ENCODE data around the gene GRK5.

DNA sequence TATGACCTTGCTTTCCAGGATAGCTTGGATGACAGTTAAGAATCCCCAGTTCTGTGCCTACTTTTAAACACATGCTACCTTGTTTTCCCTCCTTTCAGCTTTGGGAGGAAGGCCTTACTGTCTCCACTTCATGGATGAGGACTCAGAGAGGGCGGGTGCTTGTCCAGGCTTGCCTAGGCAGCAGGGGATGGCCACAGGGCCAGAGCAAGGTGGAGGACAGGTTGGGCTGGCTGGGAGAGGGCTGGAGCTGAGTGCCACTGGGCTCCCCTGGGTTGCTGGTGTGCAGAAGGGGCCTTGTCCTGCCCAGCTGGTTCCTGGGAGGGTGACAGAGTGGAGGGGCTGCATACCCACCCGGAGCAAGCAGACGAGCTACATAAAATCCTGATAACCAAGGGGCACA is 117.8 kb downstream of the GRK5 start:
- TF ChIP-seq TAF1 (IDR thresholded peaks at IDR 0.05; ENCODE audit: borderline replicate concordance, low read depth, low read length) (no peak), POLR2AphosphoS5 (IDR thresholded peaks at IDR 0.05; ENCODE audit: low read depth, low read length) (no peak)

All from GM12892 (cell line).